Neural progenitor cell (in vitro differentiated cells): ENCODE data around the gene SLC29A1.

Experiments
- EZH2 ChIP-seq: fragments of 200-600 bp; sonication (generic); IDR thresholded peaks from 2 replicates; pipeline ENCODE4 v1.6.1; 2017; ENCODE audit warnings: antibody characterized with exemption, mild to moderate bottlenecking, moderate library complexity
- EZH2phosphoT487 ChIP-seq: fragments of 200-600 bp; sonication (generic); IDR thresholded peaks from 2 replicates; pipeline ENCODE4 v1.6.1; 2017; ENCODE audit warnings: antibody characterized with exemption
- TF ChIP-seq, protein P1 (sequence below): fragments of 200-600 bp; sonication (generic); IDR thresholded peaks from 2 replicates; pipeline ENCODE4 v1.5.1; 2017; ENCODE audit warnings: antibody characterized with exemption, mild to moderate bottlenecking

DNA sequence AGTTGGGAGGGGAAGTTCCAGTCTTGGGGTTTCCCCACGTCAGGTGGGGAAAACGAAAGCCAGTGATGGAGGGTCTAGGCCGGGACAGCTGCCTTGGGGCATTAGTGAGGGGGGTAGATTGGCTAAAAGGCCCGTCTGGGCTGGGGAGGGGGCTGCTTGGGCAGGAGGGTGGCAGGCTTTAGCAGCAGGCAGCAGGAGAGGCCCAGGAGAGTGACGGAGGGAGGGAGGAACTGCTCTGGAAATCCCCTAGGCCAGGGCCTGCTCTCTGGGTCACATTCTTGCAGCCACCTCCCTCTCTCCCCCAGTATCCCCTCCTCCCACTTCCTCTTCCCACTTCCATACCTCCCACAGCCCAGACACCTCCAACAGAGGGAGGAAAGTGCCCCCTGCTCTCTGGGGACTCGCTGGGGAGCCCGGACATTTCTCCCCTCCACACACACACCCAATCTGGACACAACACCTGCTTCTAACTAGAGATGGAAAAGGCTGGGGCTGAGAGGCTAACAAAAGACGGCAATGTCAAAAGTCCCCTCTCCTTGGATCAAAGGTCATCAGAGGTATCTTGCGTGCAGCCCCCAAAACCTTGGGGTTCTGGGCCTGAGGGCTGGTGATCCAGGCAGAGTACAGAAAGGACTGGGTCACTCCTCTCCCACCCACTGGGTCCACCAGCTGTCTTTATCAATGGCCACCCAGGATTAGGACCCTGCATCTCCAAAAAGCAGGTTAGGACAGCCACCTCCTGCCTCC, 40.1 kb downstream of the SLC29A1 start:
- TF ChIP-seq, protein P1, sequence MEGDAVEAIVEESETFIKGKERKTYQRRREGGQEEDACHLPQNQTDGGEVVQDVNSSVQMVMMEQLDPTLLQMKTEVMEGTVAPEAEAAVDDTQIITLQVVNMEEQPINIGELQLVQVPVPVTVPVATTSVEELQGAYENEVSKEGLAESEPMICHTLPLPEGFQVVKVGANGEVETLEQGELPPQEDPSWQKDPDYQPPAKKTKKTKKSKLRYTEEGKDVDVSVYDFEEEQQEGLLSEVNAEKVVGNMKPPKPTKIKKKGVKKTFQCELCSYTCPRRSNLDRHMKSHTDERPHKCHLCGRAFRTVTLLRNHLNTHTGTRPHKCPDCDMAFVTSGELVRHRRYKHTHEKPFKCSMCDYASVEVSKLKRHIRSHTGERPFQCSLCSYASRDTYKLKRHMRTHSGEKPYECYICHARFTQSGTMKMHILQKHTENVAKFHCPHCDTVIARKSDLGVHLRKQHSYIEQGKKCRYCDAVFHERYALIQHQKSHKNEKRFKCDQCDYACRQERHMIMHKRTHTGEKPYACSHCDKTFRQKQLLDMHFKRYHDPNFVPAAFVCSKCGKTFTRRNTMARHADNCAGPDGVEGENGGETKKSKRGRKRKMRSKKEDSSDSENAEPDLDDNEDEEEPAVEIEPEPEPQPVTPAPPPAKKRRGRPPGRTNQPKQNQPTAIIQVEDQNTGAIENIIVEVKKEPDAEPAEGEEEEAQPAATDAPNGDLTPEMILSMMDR, result no peak
- TF ChIP-seq EZH2 (no peak), EZH2phosphoT487 (no peak)
